IPS-11a (cell line): ENCODE measurements around the gene SEC31B.
A peak's percentile ranks its signal among the peaks of the same experiment; 100 is the strongest.

Experiments
- H3K4me3 ChIP-seq: one replicate; pipeline ENCODE4 v1.5.1; 2013; ENCODE audit warnings: low read depth, low read length, control low read depth

Gene SEC31B

DNA sequence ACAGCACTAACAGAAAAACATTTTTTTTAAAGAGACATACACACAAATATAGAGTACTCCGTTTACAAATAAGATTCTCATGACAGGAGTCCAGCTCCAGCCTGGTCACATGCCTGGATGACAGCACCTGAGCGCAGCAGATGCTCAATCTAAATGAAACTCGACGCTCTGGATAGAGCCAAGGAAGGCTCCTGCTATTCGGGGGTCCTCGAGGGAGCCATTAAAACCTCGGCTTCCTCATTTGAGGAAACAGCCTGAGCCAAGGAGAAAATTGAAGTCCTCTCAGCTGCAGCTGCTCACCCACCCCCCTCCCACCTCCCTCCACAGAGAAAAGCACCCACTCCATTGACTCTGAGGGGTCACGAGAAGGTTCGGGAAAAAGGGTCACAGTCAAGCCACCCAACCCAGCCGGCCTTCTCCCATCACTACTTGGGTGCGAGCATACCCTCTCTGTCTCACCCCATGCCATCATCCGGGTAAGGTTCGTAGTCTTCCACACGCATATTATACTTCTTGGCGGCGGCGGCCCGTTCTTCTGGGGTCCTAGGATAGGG, 9.3 kb upstream of the SEC31B start:
- H3K4me3 ChIP-seq = peak overlapping the region; percentile 94

DNA sequence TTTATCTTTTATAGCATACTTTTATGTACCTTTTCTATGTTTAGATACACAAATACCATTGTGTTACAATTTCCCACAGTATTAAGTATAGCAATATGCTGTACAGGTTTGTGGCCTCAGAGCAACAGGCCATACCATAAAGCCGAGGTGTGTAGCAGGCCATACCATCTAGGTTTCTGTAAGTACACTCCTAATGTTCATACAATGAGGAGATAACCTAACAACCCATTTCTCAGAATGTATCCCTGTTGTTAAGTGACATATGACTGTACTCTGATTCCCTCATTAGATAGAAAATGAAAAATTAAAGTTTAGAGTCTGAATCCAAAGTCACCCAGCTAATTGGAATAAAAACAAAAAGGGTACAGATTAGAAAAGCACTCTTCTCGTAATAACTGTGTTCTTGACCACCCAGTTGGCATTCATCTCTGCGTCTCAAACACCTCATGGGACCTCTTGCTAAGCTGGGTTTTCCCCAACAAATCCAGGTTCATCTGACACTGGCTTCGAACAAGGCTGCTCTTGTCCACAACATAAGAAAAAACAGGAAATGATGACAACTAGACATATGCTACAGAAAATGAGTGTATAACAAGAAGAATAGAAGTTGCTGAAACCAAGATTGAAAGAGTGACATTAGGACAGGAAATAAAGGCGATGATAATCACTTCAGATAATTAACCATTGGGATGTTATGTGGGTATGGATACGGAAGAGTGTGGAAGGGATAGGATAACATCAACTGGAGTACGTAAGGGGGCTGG, 8.6 kb upstream of the SEC31B start:
- peak overlapping the region; percentile 94 for H3K4me3 ChIP-seq

DNA sequence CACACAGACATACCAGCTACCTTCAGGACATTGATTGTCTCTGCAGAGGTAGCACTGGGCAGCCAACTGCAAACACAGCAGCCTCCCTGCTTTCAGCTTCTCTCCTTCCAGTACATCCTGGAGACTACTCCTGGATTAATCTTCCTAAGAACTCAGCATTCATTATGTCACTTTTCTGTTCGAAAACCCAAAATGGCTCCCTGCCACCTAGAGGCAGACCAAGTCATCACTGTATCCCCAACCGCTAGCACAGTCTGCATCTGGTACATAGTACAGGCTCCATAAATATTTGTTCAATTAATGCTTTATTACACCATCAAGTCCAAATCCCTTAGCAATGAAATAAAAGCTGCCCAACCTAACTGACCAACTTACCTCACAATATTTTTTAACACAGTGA, 5.0 kb upstream of the SEC31B start:
- H3K4me3 ChIP-seq = no peak overlapping the region

DNA sequence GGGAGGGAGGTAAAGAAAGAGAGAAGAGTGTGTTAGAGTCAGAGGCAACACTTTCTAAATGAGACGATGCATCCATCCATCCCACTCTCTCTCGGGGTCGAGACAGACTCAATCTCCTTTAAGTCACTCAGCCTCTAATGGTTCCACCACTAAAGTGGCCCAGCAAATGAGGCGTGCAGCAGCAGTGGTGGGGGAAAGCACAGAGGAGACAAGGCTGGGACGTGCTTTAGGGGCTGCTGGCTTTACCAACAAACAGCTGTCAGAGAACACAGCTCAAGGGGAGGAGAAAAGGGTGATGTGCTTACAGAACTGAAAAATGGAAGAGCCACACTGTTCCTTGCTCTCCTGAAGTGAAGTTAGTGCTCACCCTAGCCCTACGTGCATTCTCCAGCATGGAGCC, 4.5 kb upstream of the SEC31B start:
- H3K4me3 ChIP-seq = no peak overlapping the region

DNA sequence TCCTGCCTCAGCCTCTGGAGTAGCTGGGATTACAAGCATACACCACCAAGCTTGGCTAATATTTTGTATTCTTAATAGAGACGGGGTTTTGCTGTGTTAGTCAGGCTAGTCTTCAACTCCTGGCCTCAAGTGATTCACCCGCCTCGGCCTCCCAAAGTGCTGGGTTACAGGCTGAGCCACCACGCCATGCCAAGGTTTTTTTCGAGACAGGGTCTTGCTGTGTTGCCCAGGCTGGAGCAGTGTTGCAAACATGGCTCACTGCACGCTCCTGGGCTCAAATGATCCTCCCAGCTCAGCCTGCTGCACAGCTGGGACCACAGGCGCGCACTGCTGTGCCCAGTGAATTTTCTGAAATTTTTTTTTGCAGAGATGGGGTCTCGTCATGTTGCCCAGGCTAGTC, 3.3 kb upstream of the SEC31B start:
- H3K4me3 ChIP-seq = no peak overlapping the region

DNA sequence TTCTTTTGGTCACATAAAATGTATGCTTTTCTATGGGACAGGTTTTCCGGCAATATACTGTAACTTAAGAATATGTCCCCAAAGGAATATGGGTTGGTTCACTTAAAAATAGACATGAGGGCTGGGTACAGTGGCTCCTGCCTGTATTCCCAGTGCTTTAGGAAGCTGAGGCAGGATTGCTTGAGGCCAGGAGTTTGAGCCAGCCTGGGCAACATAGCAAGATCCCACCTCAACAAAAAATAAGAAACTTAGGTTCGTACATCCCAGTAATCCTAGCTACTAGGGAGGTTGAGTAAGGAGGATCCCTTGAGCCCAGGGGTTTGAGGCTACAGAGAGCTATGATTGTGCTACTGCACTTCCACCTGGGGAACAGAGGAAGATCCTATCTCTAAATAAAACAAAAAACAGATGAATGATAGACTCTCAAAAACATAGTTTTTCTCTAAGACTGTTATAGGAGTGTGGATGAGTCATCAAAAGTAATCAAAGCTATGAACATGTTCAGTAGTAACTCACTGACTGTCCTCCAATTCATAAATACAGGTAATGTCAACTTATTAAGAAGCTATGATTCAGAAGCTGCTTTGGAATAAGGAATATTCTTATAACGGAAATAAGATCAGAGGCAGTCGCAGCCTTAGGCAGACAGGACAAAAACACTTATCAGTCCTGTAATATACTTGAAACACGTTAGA, 2.6 kb upstream of the SEC31B start:
- H3K4me3 ChIP-seq = no peak overlapping the region

DNA sequence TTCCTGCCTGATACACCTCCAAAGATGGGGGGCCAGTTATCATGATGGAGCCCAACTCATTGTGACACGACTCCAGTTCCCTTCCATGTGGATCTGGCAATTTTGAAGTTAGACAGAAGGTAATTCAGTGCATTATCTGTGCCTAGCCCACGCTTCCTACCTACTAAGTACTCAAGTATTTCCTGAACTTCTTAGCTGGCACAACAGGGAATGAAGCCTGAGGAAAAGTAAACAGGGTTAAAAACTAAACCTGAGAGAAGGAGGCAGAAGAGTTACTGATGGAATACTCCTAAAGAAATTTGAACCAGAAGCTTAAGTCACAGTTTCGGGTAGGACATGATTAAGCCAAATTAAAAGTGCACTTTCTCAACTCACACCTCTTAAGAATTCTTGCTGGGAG, 1.1 kb upstream of the SEC31B start:
- H3K4me3 ChIP-seq = no peak overlapping the region

DNA sequence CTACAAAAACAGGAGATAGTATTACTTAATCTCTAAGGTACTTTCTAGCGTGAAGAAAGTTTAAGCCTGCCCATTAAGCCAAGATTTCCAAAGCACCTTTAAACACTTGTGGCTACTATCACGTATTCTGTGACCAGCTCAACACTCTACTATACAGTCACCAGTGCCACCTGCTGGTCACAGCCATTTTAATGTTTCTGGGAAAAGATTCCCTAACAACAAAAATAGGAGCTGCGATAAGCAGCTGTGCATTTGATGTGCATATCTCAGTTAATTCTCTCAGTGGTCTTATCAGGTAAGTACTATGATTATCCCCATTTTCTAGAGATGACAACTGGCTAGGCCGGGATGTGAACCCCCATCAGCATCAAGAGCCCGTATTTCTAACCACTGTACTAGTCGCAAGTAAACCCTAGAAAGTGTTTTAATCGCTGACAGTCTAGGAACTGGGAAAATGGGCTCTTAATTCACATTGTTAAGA, 860 bp downstream of the SEC31B start:
- peak overlapping the region; percentile 34 for H3K4me3 ChIP-seq

DNA sequence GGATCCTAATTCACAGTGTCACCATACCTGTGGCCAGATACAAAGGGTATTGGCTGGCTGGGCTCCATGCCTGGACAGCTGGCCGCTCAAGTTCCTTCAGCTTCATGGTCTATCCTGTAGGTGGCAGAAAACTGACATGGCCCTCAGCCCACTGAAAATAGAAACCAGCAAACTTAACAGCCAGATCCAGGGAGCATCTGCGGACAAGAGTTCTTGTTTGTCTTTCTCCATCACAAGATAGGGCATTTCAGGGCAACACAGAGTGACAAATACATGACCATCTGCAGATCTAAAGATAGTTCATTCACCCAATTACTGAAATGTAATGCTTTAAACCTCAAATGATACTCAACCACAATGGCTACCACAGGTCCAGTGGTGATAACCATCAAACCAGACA, 2.8 kb downstream of the SEC31B start:
- H3K4me3 ChIP-seq = no peak overlapping the region

DNA sequence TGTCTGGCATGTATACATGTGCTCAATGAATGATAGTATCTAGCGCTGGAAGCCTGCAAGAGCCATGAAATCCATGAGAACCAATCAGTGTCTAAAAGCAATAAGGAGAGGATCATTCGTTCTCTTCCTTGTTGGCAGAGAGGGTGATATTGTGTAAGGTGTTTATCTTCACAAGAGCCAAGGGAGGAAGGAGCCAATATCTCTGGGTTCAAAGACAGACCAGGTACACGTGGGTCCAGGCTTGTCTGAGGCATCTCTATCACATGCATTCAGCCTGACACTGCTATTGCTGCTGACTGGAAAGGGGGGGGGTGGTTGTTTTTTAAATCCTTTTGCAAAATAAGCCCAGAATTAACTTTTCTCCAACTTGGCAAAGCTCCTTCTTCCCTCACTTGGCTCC, 4.0 kb downstream of the SEC31B start:
- H3K4me3 ChIP-seq = no peak overlapping the region

DNA sequence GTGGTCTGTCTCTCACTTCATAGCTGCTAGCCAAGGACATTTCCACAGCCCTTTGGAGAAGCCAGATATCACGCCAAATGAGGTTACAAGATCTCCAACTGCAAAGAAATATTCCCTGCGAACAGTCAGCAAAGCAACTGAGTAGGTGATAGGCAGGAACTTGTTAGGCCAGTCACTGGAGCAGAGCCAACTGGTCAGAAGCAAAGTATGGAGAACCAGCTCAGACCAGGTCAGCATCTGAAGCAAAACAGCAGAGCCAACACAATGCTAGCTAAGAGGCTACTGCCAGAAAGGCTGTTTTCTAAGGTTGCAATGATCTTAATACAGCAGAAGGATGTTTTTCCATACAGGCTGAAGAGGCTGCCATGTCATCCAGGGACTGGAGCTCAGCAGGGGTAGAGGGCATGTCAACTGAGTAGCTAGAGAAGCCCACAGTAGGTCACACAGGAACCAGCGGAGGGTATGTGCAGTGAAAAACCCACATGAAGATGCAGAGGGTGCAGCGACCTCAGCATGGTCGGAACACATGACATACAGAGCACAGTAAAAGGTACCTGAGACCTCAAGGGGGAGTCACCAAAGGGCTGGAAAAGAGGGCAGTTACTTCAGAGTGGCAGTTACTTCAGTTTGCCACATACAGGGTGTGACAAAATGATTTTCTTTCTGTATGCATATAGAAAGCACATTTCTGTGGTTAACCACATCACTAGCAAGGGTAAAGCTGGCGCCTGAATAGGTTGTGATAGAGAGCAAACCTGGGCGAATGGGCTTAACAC, 8.9 kb downstream of the SEC31B start:
- no peak overlapping the region for H3K4me3 ChIP-seq

DNA sequence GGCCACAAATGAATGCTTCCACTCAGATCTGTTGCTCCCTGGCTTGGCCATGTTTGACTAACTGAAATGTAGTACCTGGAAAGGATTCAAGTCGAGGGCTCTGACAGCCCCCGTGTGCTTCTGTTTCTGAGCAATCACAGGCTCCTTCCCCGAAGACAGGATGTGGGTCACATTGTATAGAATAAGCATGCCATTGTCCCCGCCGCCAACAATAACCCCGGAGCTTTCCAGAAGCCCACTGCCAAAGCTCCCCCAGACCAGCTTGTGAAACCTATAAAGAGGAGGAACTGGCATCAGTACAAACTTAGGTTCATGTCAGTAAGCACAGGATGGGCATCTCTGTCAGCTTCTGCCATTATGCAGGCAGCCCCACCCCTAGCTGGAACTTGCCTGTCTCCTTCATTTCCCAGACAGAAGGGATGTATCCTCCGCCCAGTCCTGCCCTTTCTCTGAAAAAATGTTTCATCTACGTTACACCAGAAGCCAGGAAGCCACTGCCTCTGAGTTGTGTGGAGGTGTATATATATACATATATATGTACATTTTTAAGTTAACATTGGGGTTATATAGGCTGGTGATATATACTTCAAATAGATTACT, 10.3 kb downstream of the SEC31B start:
- H3K4me3 ChIP-seq = no peak overlapping the region

DNA sequence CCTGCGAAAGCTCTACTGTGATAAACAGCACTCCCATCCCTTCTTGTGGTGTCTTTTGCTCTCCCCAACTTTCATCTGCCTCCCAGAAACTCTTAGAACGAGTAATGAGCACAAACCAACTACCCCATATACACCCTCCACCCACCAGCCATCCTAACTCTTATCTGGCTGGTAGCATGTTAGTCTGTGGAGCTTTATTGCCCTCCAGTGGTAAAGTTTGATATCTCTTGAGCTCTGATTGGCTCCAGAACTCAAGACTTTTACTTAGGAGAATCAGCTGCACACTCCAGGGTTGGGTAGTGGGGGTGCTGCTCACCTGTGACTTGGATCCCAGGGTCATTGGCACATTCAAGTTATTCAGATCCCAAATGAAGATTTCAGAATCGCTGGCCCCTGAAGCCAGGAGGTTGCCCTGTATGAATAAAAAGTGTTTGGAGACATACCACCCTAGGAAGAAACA, 10.9 kb downstream of the SEC31B start:
- H3K4me3 ChIP-seq = no peak overlapping the region

DNA sequence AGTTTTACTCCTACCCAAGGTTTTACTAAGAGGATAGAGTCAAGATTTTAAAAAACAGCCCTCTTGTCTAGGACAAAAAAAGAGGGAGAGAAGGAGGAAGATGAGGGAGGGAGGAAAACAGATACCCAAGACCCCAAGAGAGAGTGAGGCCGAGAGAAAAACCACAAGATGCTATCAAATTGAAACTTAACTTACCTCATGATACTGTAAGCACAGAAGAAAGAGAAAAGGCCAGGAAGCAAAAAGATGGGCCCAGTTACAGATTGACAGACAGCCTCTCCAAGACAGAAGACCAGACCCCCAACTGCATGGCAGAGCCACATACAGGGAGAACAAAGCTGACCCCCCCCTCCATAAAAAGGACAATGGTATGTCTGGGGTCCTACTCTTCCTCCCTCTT, 11.4 kb downstream of the SEC31B start:
- H3K4me3 ChIP-seq = no peak overlapping the region

DNA sequence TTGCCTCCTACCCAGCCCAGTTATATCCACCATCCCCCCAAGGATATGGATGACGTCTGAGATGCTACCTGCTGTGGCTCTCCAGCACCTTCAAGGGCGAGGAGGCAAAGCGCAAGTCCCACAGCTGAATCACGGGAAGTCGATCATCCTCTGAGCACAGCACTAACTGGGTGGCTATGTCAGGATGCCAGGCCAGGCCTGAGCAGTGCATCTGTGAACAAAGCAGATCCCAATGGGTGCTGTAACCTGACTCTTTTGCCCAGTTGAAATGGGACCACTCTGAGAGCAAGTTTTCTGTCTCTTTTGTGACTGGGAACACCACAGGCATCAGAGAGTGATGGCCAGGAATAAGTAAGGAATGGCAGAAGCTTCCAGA, 12.3 kb downstream of the SEC31B start:
- H3K4me3 ChIP-seq = no peak overlapping the region

DNA sequence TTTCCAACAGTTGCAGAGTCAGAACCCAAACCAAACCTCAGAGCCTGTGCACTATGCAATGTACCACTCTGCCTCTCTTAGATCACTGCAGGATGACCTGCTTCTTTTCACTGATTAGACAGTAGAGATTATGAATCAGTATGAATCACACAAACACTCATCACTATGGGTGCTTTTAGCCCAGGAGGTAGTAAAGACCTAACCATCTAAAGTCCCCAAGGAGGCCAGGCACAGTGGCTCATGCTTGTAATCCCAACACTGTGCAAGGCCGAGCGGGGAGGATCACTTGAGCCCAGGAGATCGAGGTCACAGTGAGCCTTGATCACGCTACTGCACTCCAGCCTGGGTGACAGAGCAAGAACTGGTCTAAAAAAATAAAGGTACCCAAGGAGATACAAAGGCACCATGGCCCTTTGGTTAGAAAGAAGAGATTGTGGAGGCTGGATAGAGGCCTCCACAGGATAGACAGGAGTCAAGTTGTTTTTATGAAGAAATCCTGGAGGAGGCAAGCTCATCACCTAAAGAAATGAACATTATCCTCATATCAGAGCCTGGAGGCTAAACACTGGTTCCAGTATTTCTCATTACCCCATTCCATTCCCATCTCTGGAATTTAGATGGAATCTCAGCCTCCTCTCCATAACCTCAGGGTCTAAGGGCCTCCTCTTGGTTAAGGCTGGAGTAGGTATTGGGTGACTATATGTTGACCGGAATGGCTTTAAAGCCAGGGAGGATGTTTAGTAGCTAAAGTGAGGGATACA, 12.9 kb downstream of the SEC31B start:
- H3K4me3 ChIP-seq = no peak overlapping the region

DNA sequence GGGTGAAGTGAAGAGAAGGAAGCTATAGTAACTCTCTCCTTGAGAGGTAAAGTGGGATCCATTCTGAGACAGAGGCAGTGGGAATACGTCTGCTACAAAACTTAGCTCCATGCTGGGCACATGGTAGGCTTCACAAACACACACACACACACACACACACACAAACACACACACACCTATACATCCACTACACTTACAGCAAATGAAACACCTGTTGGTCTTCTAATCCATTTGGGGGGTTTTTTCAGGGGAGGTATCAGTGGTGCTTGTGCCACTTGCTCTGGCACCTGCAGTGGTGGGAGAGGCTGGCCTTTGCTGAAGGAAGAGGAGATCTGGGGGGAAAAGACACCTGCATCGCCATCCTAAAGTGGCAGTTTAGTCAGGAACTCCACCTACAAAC, 14.5 kb downstream of the SEC31B start:
- no peak overlapping the region for H3K4me3 ChIP-seq

DNA sequence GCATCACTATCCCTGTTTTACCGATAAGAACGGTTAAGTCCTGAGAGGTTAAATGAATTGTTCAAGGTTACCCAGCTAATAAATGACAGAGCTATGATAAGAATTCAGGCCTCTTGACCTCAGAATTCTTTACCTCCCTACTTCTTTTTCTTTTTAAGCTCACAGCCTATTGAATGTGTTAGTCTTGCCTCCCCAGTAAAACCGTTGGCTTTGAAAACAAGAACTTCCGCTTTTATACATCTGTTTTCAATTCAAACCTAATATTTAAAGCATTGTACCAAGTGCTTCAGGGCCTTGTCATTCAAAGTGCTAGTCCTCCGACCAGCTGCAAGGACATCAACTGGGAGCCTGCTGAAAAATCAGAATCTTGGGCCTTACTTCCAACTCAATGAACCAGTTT, 15.6 kb downstream of the SEC31B start:
- no peak overlapping the region for H3K4me3 ChIP-seq

DNA sequence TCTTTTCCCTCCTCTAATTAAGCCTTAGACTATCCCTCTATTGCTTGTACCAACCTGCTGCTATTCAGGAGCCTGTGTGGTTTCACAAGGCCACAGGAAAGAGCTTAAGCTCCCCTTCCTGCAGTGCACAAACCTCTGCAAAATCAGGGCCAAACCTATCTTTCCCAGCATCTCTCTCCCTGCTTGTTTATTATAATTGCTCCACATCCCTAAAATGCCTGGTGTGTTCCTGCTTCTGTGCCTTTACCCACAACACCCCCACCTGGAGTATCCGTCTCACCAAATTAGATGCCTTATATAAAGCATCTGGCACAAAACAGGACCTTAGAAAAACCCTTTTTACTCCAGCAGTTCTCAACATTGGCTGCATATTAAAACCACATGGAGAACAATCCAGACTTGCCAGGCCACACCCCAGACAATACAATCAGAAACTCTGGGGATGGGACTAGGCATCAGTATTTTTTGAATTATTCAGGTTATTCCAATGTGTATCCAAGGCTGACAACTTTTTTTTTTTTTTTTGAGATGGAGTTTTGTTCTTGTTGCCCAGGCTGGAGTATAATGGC, 16.7 kb downstream of the SEC31B start:
- no peak overlapping the region for H3K4me3 ChIP-seq

DNA sequence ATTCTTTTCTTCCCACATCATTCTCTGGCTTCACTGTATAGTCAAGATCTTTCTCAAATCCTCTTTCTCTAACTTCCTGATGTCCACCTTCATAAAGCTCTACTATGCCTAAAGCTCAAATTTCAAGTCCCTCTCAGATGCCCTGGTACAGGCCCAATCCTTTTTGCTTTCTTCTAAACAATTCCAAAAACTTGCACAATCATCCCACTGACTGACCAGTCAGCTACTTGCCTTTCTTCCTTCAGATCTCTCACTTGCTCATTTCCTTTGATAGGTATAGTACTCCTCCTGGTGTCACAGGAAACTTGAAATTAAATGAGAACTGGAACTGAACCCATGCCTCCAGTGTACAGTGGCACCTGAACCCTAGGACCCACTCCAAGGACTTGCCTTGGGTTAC, 18.2 kb downstream of the SEC31B start:
- H3K4me3 ChIP-seq = no peak overlapping the region
